ENCODE data around the gene GRK6.

- TF ChIP-seq CTCF (IDR thresholded peaks at IDR 0.05) = no peak
- no peak for TF ChIP-seq POLR2A (IDR thresholded peaks at IDR 0.05)
Measured at GRCh38 chr5:177428574-177429217, 2.2 kb downstream of the GRK6 start.

Measured in tibial nerve (tissue), 3 donors.